Heart left ventricle (tissue), 13 donors: Measurements from ENCODE around the gene TANGO2.

Experiments
- CTCF ChIP-seq, 12 donors: fragments of 200-600 bp; sonication (generic) in 4 of 12; IDR thresholded peaks; one replicate each; pipeline versions ENCODE4 v1.5.0 to v1.8.0; 2018 to 2022; ENCODE audit warnings: antibody characterized with exemption in 12 of 12, mild to moderate bottlenecking in 5 of 12
- POLR2A ChIP-seq, 2 donors: fragments of 450-650 bp; IDR thresholded peaks; one replicate each; pipeline ENCODE4 v1.6.1; 2017; ENCODE audit warnings: antibody characterized with exemption in 2 of 2, mild to moderate bottlenecking in 2 of 2, moderate library complexity in 2 of 2
- donor health status: ischemic (EF 13 %, LVEDD 7.1; RV severe dilation, severe dysfunction).
- donor health status: DM: no; HTN: yes; CAD: no.
- donor health status: DM: no; HTN: no; CAD: no.
- donor health status: ischemic (EF 25% LVEDD 6.9; RV normal size, moderate dysfunction).
- donor health status: ischemic (EF 25% LVEDD 5.7; RV mildly dilated, moderate dysfunction).
- donor health status: ischemic (EF 35%, LVEDD 5.7; RV mildly dilated, moderate dysfunction).
- donor health status: nonischemic (EF 11% LVEDD 7.7; RV severe dilation, severe dysfunction).
- donor health status: DM: yes; HTN: yes; CAD: no.
- donor health status: PGD.
- donor health status: ischemic (EF 29% LVEDD 5.4; RV normal size, mild dysfunction).
- donor health status: nonischemic (EF 23%, LVEDD 6.1; RV moderate dilation, normal function).

DNA sequence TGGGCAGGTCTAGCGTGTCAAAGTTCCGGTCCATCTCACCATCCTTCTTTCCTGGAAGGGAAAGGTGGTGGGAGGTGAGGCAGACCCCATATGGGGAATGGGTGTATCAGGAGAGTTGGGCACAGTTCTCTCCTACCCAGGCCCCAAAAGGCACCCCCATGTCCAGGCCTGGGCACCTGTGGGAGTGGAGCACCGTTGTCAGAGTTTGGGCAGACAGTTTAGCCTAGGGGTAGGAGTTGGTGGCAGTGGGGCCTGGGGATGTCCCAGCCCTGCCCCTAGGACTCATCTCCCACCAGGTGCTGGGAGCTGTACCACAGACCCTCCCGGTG is 45.2 kb upstream of the TANGO2 start:
- TF ChIP-seq POLR2A (IDR thresholded peaks at IDR 0.05) (no peak), CTCF (IDR thresholded peaks at IDR 0.05) (no peak)
